PFSK-1 (cell line): ENCODE data around the gene TNS1.

Experiments used
- FOXP2 ChIP-seq: optimal IDR thresholded peaks from 2 replicates; pipeline ENCODE3; 2011; ENCODE audit warnings: borderline replicate concordance, control low read depth, inconsistent platforms; ENCODE audit not compliant: insufficient read depth; ENCODE audit errors: extremely low read length, extremely low read depth
- POLR2AphosphoS5 ChIP-seq: IDR thresholded peaks from 2 replicates; pipeline ENCODE4 v1.6.1; 2012; ENCODE audit warnings: low read depth, mild to moderate bottlenecking, control low read depth, low read length, moderate library complexity
- REST ChIP-seq, 2 experiments: IDR thresholded peaks; 2 replicates each; pipeline versions ENCODE4 v1.6.1 to v1.8.0; 2011 to 2012; ENCODE audit warnings: low read depth in 2 of 2, low read length in 2 of 2, control low read depth in 1 of 2, inconsistent platforms in 1 of 2, mild to moderate bottlenecking in 1 of 2, moderate library complexity in 1 of 2; ENCODE audit not compliant: insufficient read depth in 1 of 2
- SIN3A ChIP-seq: IDR thresholded peaks from 2 replicates; pipeline ENCODE4 v1.6.1; 2012; ENCODE audit warnings: mild to moderate bottlenecking, low read length, moderate library complexity, borderline replicate concordance; ENCODE audit not compliant: insufficient read depth
- TAF1 ChIP-seq: IDR thresholded peaks from 2 replicates; pipeline ENCODE4 v1.6.1; 2012; ENCODE audit warnings: low read length, control low read depth, borderline replicate concordance; ENCODE audit not compliant: insufficient read depth

Gene TNS1

GRCh38 chr2:217827430-217828201, 175.2 kb downstream of the TNS1 start:
- TF ChIP-seq POLR2AphosphoS5: no peak
- TF ChIP-seq SIN3A: no peak
- no peak for TF ChIP-seq FOXP2
- TF ChIP-seq REST (IDR thresholded peaks at IDR 0.05; ENCODE audit: insufficient read depth in 1 of 2, low read depth in 2 of 2, low read length in 2 of 2): no peak
- TF ChIP-seq TAF1: no peak

GRCh38 chr2:217826991-217827390, 175.8 kb downstream of the TNS1 start:
- no peak for TF ChIP-seq POLR2AphosphoS5
- no peak for TF ChIP-seq SIN3A
- TF ChIP-seq FOXP2: no peak
- TF ChIP-seq REST (IDR thresholded peaks at IDR 0.05; ENCODE audit: insufficient read depth in 1 of 2, low read depth in 2 of 2, low read length in 2 of 2): no peak
- no peak for TF ChIP-seq TAF1

- TF ChIP-seq SIN3A: no peak
Observed at GRCh38 chr2:217826520-217826919, 176.3 kb downstream of the TNS1 start.

- TF ChIP-seq TAF1 (no peak), FOXP2 (no peak), REST (IDR thresholded peaks at IDR 0.05; ENCODE audit: insufficient read depth in 1 of 2, low read depth in 2 of 2, low read length in 2 of 2) (no peak), SIN3A (no peak), POLR2AphosphoS5 (no peak)
Observed at GRCh38 chr2:217825469-217826235, 177.1 kb downstream of the TNS1 start.

GRCh38 chr2:217824223-217824622, 178.6 kb downstream of the TNS1 start:
- TF ChIP-seq SIN3A (no peak), POLR2AphosphoS5 (no peak), TAF1 (no peak), REST (IDR thresholded peaks at IDR 0.05; ENCODE audit: insufficient read depth in 1 of 2, low read depth in 2 of 2, low read length in 2 of 2) (no peak), FOXP2 (no peak)
